HPDE6-E6E7 (cell line): Measurements from ENCODE around the gene SORBS1.

Experiments used
- DNase-seq: peaks from one replicate; pipeline ENCODE4 v3.0.0; 2011; ENCODE audit warnings: missing footprints; ENCODE audit errors: extremely low spot score

The SORBS1 gene

GRCh38 chr10:95513941-95514392 is 47.2 kb downstream of the SORBS1 start:
- DNase-seq, result peak; percentile 45

GRCh38 chr10:95513008-95513589 is 48.1 kb downstream of the SORBS1 start:
- DNase-seq, result no peak

- no peak for DNase-seq
Observed at GRCh38 chr10:95511314-95511713, 49.9 kb downstream of the SORBS1 start.

- no peak for DNase-seq
Observed at GRCh38 chr10:95509251-95509650, 51.9 kb downstream of the SORBS1 start.

GRCh38 chr10:95508730-95509129 is 52.4 kb downstream of the SORBS1 start:
- DNase-seq, result no peak

GRCh38 chr10:95506056-95506737 is 55.0 kb downstream of the SORBS1 start:
- DNase-seq, result no peak

- no peak for DNase-seq
Observed at GRCh38 chr10:95505641-95506040, 55.5 kb downstream of the SORBS1 start.

- DNase-seq, result no peak
Observed at GRCh38 chr10:95505084-95505610, 56.0 kb downstream of the SORBS1 start.

- no peak for DNase-seq
Observed at GRCh38 chr10:95504246-95504691, 56.9 kb downstream of the SORBS1 start.

GRCh38 chr10:95503526-95503925 is 57.6 kb downstream of the SORBS1 start:
- DNase-seq, result no peak

GRCh38 chr10:95503001-95503400 is 58.2 kb downstream of the SORBS1 start:
- DNase-seq, result no peak

GRCh38 chr10:95502377-95502776 is 58.8 kb downstream of the SORBS1 start:
- DNase-seq, result no peak

GRCh38 chr10:95501203-95502094 is 59.7 kb downstream of the SORBS1 start:
- peak; percentile 20 for DNase-seq

- DNase-seq, result no peak
Observed at GRCh38 chr10:95500649-95501048, 60.5 kb downstream of the SORBS1 start.

- DNase-seq, result no peak
Observed at GRCh38 chr10:95500097-95500496, 61.1 kb downstream of the SORBS1 start.

GRCh38 chr10:95499482-95499989 is 61.6 kb downstream of the SORBS1 start:
- no peak for DNase-seq

GRCh38 chr10:95496951-95497350 is 64.2 kb downstream of the SORBS1 start:
- DNase-seq, result no peak

GRCh38 chr10:95496246-95496911 is 64.8 kb downstream of the SORBS1 start:
- DNase-seq, result no peak

GRCh38 chr10:95493862-95494261 is 67.3 kb downstream of the SORBS1 start:
- DNase-seq, result no peak

GRCh38 chr10:95487994-95488393 is 73.2 kb downstream of the SORBS1 start:
- no peak for DNase-seq

GRCh38 chr10:95485056-95485844 is 75.9 kb downstream of the SORBS1 start:
- DNase-seq, result no peak
